GM06990 (cell line): ENCODE results near the gene ZNF578.
"Not testable (repeated sequence)": the region's sequence is repeated elsewhere in the genome, so short reads cannot be mapped to it uniquely, and the experiment has no call there.

Source experiments
- DNase-seq: peaks from one replicate; pipeline ENCODE4 v3.0.0-alpha.2; 2011; ENCODE audit not compliant: insufficient read length; ENCODE audit errors: extremely low read depth
- H3K27me3 ChIP-seq: replicated peaks from 2 replicates; pipeline ENCODE4 v1.6.0; 2011; ENCODE audit warnings: low read length; ENCODE audit not compliant: control insufficient read depth, insufficient read depth
- H3K36me3 ChIP-seq: 2 replicates; pipeline ENCODE4 v1.5.1; 2011; ENCODE audit warnings: low read length; ENCODE audit not compliant: control insufficient read depth, insufficient read depth
- H3K4me3 ChIP-seq: replicated peaks from 2 replicates; pipeline ENCODE4 v1.5.1; 2011; ENCODE audit warnings: low read depth, mild to moderate bottlenecking, control low read depth, low read length
- CTCF ChIP-seq: IDR thresholded peaks from 2 replicates; pipeline ENCODE4 v1.5.1; 2011; ENCODE audit warnings: low read length, control low read depth, mild to moderate bottlenecking, inconsistent platforms; ENCODE audit not compliant: insufficient read depth, poor library complexity, severe bottlenecking

The ZNF578 gene

GRCh38 chr19:52492201-52492993 lies 39.0 kb downstream of the ZNF578 start:
- Histone ChIP-seq H3K36me3 (no peaks in the 10 kb centered on the region), H3K27me3 (no peaks in the 10 kb centered on the region), H3K4me3 (no peak overlapping the region)
- no peak for DNase-seq
- TF ChIP-seq CTCF, result no peak

- no peak for DNase-seq
- no peak overlapping the region for H3K4me3 ChIP-seq
These were observed 39.7 kb downstream of the ZNF578 start for GRCh38 chr19:52492994-52493470.

GRCh38 chr19:52494518-52494917 lies 41.2 kb downstream of the ZNF578 start:
- no peak for TF ChIP-seq CTCF
- no peak for DNase-seq
- no peaks in the 10 kb centered on the region for H3K27me3 ChIP-seq

More at GRCh38 chr19:52492994-52493470, 39.7 kb downstream of the ZNF578 start:
- H3K36me3 ChIP-seq, result no peaks in the 10 kb centered on the region
- TF ChIP-seq CTCF, result no peak
- H3K27me3 ChIP-seq, result no peaks in the 10 kb centered on the region

GRCh38 chr19:52498571-52498970 lies 45.2 kb downstream of the ZNF578 start:
- no peak for TF ChIP-seq CTCF
- Histone ChIP-seq H3K36me3 (no peaks in the 10 kb centered on the region), H3K27me3 (no peaks in the 10 kb centered on the region), H3K4me3 (no peak overlapping the region)
- DNase-seq, result no peak

More at GRCh38 chr19:52494518-52494917, 41.2 kb downstream of the ZNF578 start:
- H3K36me3 ChIP-seq, result no peaks in the 10 kb centered on the region
- no peak overlapping the region for H3K4me3 ChIP-seq

GRCh38 chr19:52500474-52500873 lies 47.1 kb downstream of the ZNF578 start:
- not testable (repeated sequence) for H3K27me3 ChIP-seq

GRCh38 chr19:52500991-52501390 lies 47.6 kb downstream of the ZNF578 start:
- not testable (repeated sequence) for H3K36me3 ChIP-seq, DNase-seq, H3K27me3 ChIP-seq, H3K4me3 ChIP-seq

More at GRCh38 chr19:52500474-52500873, 47.1 kb downstream of the ZNF578 start:
- not testable (repeated sequence) for H3K36me3 ChIP-seq, DNase-seq, H3K4me3 ChIP-seq
